ENCODE results near the gene GPATCH11.

Gene GPATCH11

GRCh38 chr2:37083873-37084794 is at the start of gene GPATCH11, which contains the start of gene HEATR5B:
TSS of gene GPATCH11 (plus strand) at chr2:37084518. CDS start at chr2:37088382, 3,864 bp downstream.
TSS of gene HEATR5B (minus strand) at chr2:37084372. CDS start at chr2:37083414, 958 bp downstream.
- DNase-seq, result peak; percentile 96

GRCh38 chr2:37037771-37038170 is 46.5 kb upstream of the GPATCH11 start:
- no peak for DNase-seq

DNA sequence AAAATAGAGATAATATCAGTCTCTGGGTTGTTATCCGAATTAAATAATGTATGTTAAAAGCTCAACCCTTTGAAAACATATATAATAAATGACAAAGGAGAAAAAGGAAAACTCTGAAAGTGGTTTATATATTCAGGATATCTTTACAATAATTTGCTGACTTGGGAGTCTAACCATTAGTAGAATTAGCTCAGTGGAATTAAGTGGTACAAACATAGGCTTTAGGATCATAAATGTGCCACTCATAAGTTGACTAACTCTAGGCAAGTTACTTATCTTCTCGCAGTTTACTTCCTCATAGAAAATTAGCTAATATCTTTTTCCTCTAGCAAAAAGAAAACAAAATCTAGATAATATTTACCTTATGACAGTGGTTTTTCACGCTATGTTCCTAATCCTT is 44.7 kb upstream of the GPATCH11 start:
- no peak for DNase-seq

DNA sequence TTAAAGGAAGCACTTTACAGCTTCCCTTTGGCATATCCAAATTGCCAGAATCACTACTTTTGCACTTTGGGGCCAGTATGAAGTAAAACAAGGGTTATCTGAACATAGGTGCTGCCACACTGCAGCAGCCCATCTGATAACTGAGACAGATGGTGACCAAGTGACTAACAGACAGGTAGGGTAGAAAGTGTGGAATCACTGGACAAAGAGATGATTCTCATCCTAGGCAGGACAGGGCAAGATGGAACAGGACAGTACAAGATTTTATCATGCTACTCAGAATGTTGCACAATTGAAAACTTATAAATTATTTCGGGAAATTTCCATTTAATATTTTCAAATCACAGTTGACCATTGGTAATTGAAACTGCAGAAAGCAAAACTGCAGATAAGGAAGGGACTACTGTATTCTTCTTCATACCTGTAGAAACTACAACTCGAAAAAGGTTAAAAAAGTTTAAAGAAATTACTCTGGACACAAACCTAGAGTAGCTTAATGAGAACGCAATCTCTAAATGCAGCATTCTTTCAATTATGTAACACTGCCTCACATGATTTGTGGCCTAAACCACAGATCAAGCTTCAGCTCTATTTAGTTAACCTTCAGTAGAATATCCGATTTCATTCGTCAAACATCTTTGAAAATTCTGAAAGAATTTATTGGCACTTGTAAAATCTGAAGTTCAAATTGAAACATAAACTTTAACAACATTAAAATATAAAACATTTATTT is 31.6 kb upstream of the GPATCH11 start:
- DNase-seq, result no peak

- DNase-seq, result no peak
Measured at GRCh38 chr2:37059841-37060240, 24.5 kb upstream of the GPATCH11 start.

DNA sequence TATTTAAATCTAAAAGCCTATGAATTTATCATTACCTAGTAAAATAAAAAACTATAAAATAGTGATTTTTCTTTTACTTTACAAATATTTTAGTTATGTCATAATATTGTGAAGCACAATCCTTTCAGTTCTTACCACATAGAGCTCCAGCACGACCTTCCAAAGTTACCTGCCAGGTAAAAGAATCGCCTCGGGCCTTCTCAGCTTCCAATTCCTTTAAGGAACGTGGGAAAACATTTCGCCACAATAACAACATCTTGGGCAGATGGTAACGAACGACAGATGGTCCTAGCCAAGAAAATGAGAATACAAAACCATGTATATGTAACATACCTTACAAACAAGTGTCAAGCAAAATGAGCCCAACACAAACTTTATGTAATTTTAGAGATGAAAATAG is 23.9 kb upstream of the GPATCH11 start:
- DNase-seq, result no peak

DNA sequence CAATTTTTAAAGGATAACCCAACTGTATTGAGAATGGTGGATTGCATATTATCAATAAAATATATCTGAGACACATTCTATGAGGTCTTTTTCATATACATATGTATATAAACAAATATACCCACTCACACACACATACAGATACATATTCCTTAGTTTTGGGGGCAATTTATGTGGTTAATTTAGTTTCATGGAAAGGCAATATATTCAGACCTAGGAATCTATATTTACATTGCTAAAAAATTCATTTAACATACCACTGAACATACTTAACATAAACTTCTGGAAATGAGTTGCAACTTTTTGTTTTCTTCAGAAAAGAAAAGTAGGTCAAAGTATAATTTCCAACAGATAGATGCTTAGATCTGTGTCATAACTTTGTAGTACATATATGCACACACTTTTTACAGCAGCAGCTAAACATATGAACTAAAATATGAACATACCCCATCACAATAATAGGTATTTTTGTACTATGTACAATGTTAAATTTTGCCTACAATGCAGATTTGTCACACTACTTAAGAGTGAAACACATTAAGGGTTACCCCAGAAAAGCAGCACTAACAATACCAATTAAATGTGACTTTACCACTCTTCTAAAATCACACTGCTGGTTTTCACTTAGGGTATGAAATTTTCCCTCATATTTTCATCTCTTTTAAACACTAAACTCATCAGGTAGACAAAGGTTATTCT is 23.2 kb upstream of the GPATCH11 start:
- DNase-seq, result no peak

GRCh38 chr2:37061776-37062175 is 22.5 kb upstream of the GPATCH11 start:
- DNase-seq, result no peak

GRCh38 chr2:37068686-37069085 is 15.6 kb upstream of the GPATCH11 start:
- no peak for DNase-seq

DNA sequence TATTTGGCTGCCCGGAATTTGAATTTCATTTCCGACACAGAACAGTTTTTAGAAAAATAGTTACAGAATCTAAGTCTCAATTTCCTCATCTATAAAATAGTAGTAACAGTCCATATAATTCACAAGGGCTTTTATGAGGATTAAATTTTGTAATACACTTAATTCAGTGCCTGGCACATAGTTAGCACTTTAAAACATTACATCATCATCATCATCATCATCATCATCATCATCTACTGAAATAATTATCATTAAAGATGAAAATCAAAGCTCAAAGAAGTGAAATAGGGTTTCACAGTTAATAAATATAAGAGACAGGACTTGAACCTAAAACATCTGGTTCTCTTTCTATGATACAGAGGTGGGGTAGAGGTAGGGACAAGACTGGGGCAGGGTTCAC is 13.4 kb upstream of the GPATCH11 start:
- DNase-seq, result no peak

DNA sequence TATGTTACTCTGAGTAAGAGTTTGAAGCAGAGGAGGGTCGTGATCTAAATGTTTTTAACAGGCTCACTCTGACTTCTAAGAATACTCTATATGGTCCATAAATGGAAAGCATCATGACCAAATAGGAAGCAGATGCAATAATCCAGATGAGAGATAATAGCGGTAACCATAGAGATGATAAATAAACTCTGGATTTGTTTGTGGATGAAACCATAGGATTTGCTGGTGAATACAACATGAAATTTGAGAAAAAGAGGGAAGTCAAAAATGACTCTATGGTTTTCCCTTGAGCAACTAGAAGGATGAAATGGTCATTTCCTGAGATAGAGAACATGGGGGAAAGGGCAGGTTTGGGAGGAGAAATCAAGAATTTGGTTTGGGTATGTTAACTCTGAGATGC is 4.1 kb upstream of the GPATCH11 start:
- no peak for DNase-seq

DNA sequence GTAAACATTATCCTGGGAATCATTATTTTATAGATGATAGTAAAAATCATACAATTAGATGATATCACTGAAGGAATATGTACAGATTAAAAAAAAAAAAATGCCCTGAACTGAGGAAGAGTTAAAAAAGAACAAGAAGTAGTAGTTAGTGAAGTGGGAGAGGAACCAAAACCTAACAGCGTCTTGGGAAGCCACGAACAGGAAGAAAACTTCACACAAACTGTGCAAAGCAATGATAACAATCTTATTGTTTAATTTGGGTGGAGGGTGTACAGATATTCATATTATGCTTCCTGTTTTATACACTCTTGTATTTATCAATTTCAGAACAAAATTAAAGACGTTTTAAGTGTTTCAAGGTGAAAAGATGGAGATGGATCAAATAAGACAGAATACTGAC is 3.6 kb upstream of the GPATCH11 start:
- DNase-seq, result no peak

GRCh38 chr2:37084797-37085196 is 479 bp downstream of the GPATCH11 start:
- no peak for DNase-seq

DNA sequence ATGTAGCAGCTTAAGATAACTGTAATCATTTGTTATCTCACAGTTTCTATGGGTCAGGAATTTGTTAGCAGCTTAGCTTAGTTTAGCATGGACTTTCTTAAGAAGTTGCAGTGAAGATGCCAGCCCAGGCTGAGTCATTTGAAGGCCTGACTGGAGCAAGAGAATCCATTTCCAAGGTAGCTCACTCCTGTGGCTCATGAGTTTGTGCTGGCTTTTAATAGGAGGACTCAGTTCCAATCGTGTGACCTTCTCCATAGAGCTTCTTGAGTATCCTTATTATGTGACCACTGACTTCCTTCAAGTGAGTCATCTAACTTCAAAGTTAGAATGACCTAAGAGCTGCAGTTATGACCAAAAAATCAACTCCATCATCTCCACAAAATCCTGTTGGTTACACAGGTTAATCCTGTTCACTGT is 1.4 kb downstream of the GPATCH11 start:
- DNase-seq, result no peak

- DNase-seq, result no peak
Measured at GRCh38 chr2:37090019-37090477, 5.7 kb downstream of the GPATCH11 start.

DNA sequence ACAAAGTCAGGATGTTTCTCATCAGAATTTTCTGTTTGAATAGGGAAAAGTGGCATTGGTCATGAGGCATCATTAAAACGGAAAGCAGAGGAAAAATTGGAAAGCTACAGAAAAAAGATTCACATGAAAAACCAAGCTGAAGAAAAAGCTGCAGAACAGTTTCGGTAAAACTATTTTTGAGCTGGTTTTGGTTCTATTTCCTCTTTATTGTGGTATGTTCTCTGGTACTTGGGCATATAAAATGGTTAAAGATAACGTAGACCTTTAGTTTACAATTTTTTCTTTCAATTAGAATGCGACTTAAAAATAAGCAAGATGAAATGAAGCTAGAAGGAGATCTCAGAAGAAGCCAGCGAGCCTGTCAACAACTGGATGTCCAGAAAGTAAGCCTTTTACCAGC is 7.6 kb downstream of the GPATCH11 start:
- no peak for DNase-seq

GRCh38 chr2:37096568-37096967 is 12.2 kb downstream of the GPATCH11 start:
- DNase-seq, result no peak

- no peak for DNase-seq
Measured at GRCh38 chr2:37098416-37099118, 14.2 kb downstream of the GPATCH11 start.

DNA sequence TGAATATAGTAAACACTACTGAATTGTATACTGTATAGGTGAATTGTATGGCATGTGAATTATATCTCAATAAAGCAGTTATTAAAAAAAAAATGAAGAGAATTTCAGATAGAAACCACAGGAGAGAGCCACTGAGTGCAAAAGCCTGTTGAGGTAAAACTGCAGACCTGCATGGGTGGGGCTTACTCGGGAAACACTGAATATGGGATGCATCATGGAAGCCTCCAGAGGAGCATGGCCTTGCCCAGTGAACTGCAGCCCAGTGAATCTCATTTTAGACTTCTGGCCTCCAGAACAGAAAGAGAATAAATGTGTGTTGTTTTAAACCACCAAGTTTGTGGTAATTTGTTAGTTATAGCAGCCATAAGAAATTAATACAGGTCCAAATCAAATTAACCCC is 15.7 kb downstream of the GPATCH11 start:
- no peak for DNase-seq

DNA sequence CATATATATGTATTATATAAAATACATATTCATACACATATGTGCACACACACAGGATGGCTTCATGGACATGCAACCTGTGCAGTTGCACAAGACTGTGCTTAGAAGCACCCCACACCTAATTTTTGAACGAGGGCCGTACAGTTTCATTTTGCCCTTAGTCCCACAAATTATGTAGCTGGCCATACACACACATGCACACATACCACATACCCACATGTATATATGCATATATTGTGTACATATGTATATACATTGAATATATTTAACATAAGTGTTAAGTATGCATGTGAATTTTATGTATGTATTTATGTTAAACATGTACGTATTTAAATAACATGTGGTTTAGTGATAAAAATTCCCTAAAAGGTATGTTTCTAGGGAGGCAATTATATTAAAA is 18.3 kb downstream of the GPATCH11 start:
- DNase-seq, result no peak

GRCh38 chr2:37104178-37104577 is 19.9 kb downstream of the GPATCH11 start:
- no peak for DNase-seq

- no peak for DNase-seq
Measured at GRCh38 chr2:37105150-37105549, 20.8 kb downstream of the GPATCH11 start.

GRCh38 chr2:37109523-37109922 is 25.2 kb downstream of the GPATCH11 start:
- no peak for DNase-seq

All from SHP77 treated with DMSO at 0.1 percent for 48 hours (cell line).